NCI-H1436 treated with DMSO at 0.1 percent for 48 hours (cell line): ENCODE results near the gene NDFIP2.

ENCODE experiments used
- DNase-seq: peaks from one replicate; lab custom pipeline; 2025; lab: John Stamatoyannopoulos, UW

Gene NDFIP2

GRCh38 chr13:79458436-79458835, 22.5 kb upstream of the NDFIP2 start:
- DNase-seq: no peak

DNA sequence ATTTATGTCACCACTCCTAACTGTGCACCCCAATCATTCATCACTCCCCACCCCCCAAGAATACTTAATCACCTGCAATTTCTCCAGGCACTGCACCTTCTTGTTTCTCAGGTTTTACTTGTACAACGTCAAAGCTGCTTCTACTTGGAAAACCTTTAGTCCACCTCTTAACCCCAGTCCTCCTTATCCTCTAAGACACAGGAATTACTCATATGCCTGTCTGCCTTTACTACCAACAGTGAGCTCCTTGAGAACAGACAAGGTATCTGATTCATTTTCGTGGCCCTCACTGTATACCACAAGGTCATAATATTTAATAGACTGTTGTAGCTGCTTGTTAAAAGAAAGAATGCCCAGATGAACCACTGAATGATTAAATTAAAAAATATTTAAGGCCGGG, 21.0 kb upstream of the NDFIP2 start:
- no peak for DNase-seq

- DNase-seq: no peak
Observed at GRCh38 chr13:79462895-79463294, 18.1 kb upstream of the NDFIP2 start.

GRCh38 chr13:79463604-79464003, 17.4 kb upstream of the NDFIP2 start:
- no peak for DNase-seq

DNA sequence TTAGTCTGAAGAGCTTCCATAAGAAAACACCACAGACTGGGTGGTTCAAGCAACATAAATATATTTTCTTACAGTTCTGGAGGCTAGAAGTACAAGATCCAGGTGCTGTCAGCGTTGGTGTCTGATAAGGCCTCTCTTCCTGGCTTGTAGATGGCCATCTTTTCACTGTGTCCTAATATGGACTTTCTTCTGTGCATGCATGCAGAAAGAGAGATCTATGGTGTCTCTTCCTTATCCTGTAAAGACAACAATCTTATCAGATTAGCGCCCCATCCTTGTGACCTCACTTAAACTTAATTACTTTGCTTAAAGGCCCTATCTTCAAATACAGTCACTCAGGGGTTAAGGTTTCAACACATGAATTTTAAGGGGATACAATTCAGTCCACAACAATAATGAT, 14.1 kb upstream of the NDFIP2 start:
- no peak for DNase-seq

- no peak for DNase-seq
Observed at GRCh38 chr13:79468402-79468801, 12.6 kb upstream of the NDFIP2 start.

DNA sequence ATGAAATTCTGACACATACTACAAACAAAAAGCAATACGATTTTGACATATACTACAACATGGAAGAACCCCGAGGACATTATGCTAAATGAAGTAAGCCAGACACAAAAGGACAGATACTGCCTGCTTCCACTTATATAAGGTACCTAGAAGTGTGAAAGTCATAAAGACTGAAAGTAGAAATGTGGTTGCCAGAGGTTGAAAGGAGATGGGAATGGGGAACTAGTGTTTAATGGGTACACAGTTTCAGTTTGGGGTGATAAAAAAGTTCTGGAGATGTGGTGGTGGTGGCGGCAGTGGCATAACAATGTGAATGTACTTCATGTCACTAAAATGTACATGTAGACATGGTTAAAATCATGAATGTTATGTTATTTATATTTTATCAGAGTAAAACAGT, 12.1 kb upstream of the NDFIP2 start:
- no peak for DNase-seq

- DNase-seq: no peak
Observed at GRCh38 chr13:79469608-79470007, 11.3 kb upstream of the NDFIP2 start.

GRCh38 chr13:79470666-79471065, 10.3 kb upstream of the NDFIP2 start:
- no peak for DNase-seq

DNA sequence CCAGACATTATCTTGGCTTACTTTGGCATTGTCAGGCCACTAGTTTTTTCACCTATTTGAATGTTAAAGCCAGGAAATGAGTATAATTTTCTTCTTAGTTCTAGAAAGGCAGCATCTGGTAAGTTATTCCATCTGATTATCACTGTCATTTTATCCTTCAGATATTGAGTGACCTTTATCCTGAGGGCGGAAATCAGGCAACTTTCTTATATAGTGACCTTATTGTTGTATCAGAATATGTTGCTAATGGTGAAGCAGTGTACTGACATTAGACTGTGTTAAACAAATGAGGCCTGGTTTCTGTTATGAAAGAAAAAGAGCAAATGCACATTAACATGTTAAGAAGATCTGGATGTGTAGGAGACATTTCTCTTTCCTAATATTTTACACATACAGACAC, 5.4 kb upstream of the NDFIP2 start:
- no peak for DNase-seq

- no peak for DNase-seq
Observed at GRCh38 chr13:79477968-79478367, 3.0 kb upstream of the NDFIP2 start.

DNA sequence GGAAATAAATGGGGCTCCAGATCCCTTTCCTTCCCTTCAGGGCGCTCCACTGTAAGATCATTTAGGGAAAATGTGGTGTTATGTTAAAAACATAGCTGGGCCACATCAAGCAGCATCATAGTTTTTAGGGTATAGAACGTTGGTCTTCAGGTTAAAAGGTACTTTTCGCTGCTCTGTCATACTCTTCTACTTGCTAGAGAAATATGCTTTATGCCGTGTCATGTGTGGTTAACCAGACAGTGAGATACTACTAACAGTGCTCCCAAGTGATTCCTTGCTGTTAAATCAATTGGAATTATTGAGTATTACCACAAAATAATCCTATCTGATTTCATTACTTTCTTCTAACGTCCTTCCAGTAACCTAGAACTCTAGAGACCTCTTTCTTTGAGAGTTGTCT, 1.1 kb upstream of the NDFIP2 start:
- no peak for DNase-seq

- no peak for DNase-seq
Observed at GRCh38 chr13:79481685-79482052, 714 bp downstream of the NDFIP2 start.

- no peak for DNase-seq
Observed at GRCh38 chr13:79482281-79482970, 1.5 kb downstream of the NDFIP2 start.

GRCh38 chr13:79483086-79483706, 2.2 kb downstream of the NDFIP2 start:
- DNase-seq: no peak

DNA sequence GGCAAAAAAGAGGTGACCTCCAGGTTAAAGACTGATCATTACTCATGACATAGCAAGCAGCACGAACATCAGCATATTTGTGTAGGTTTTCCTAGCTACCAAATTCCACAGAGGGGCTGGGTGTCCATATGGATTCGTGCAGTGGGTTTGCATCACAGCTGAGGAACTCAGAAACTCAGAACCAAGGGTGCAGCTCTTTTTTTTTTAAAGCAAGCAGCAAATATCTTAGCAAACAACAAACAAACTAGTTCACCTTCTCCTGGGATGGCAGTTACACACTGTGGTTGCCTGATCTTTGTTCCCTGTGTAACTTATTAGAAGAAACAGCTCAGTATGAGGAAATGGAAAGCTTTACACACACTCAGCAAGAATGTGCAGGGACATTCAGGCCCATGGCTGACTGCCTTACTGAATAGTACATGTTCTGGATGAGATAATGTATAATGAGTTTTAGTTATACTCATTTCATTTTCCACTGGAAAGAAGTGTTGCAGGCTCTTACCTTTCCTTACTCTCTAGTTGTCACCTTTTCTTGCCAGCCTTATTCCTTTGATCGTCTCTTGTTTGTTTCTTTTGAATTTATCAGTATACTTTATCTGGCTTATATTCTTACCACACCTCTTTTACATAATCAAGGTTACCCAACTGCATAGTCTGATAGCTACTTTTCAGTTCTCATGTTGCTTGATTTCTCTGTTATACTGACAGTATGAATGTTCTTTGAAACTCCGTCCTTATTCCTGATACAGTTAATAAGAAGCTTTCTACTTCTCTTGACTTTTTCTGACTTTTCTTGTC, 4.3 kb downstream of the NDFIP2 start:
- DNase-seq: no peak

DNA sequence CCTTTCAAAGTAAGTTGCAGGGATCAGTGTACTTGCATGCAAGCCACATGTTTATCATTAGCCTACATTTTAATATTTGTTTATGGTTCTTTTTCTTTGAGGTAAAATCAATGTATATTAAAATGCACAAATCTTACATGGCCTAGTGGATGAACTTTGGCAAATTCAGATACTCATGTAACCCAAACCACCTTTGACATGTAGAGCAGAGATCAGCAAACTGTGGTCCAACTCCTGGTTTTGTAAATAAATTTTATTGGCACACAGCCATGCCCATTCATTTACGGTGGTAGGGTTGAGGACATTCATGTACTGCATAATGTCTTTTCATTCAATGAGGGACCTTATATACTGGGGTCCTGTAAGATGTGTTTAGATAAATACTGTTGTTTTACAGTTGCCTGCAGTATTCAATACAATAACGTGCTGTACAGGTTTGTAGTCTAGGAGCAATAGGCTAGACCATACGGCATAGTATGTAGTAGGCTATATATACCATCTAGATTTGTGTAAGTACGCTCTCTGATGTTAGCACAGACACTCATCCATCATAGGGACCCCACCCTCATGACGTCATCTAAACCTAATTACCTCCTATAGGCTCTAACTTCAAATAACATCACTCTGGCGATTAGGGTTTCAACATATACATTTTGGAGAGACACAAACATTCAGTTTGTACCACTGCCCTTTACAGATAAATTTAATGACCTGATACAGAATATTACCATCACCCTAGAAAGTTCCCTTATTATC, 5.7 kb downstream of the NDFIP2 start:
- no peak for DNase-seq

DNA sequence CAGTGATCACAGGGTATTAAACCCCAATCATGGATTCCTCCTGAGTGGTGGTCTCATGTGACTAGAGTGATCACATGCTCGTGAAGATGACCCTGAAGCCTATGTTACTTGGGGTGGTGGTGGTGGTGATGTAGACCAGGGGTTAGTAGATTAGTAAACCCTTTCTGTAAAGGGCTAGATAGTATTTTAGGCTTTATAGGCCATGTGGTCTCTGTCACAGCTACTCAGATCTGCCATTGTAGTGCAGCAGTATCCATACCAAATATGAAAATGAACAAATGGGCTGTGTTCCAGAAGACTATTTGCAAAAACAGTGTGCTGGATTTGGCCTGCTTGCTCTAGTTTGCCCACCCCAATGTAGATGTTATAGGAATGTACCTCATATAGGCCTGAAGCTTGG, 9.4 kb downstream of the NDFIP2 start:
- DNase-seq: no peak

- DNase-seq: no peak
Observed at GRCh38 chr13:79490824-79491223, 9.9 kb downstream of the NDFIP2 start.

GRCh38 chr13:79491715-79492114, 10.8 kb downstream of the NDFIP2 start:
- DNase-seq: no peak

- DNase-seq: no peak
Observed at GRCh38 chr13:79492313-79492798, 11.4 kb downstream of the NDFIP2 start.

- DNase-seq: no peak
Observed at GRCh38 chr13:79492918-79493594, 12.1 kb downstream of the NDFIP2 start.
